ENCODE measurements around the gene RLF. TPM values are rescaled to one million over a fixed set of nuclear protein-coding genes. Genes with fewer than 3 reads are reported as not detected.

RLF gene
- total and polyA plus RNA-seq, 2 of the 8 experiments (the other 6 are each of a cell fraction or from before 2014, with no cell fraction given), result 4.2 to 18.0 TPM

DNA sequence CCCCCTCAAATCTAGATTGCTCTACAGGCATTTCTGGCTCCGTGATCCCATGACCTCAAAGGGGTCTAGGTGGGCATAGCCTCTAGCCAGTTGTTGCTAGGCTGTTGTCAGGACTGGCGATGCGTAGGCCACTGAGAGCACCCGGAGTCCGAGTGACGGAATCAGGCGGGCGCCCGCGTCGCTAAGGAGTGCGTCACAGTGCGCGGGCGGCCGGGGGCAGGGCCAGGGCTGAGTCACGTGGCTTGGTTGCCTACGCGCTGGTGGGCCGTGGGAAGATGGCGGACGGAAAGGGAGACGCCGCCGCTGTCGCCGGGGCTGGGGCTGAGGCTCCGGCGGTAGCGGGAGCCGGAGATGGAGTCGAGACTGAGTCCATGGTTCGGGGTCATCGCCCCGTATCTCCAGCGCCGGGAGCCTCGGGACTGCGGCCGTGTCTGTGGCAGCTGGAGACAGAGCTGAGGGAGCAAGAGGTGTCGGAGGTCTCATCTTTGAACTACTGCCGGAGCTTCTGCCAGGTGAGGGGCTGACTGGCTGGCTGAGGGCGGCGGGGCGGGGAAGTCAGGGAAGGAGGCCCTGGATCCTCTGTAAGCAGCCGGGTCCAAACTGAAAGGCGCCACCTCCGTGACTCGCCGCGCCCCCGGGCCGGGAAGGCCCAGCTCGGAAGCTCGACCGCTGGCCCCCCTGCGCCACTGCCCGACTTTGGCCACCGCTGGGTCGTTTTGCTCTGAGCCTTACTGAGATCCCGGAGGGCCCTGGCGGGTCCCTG lies at the start of gene RLF (continued):
- TF ChIP-seq, protein P1, sequence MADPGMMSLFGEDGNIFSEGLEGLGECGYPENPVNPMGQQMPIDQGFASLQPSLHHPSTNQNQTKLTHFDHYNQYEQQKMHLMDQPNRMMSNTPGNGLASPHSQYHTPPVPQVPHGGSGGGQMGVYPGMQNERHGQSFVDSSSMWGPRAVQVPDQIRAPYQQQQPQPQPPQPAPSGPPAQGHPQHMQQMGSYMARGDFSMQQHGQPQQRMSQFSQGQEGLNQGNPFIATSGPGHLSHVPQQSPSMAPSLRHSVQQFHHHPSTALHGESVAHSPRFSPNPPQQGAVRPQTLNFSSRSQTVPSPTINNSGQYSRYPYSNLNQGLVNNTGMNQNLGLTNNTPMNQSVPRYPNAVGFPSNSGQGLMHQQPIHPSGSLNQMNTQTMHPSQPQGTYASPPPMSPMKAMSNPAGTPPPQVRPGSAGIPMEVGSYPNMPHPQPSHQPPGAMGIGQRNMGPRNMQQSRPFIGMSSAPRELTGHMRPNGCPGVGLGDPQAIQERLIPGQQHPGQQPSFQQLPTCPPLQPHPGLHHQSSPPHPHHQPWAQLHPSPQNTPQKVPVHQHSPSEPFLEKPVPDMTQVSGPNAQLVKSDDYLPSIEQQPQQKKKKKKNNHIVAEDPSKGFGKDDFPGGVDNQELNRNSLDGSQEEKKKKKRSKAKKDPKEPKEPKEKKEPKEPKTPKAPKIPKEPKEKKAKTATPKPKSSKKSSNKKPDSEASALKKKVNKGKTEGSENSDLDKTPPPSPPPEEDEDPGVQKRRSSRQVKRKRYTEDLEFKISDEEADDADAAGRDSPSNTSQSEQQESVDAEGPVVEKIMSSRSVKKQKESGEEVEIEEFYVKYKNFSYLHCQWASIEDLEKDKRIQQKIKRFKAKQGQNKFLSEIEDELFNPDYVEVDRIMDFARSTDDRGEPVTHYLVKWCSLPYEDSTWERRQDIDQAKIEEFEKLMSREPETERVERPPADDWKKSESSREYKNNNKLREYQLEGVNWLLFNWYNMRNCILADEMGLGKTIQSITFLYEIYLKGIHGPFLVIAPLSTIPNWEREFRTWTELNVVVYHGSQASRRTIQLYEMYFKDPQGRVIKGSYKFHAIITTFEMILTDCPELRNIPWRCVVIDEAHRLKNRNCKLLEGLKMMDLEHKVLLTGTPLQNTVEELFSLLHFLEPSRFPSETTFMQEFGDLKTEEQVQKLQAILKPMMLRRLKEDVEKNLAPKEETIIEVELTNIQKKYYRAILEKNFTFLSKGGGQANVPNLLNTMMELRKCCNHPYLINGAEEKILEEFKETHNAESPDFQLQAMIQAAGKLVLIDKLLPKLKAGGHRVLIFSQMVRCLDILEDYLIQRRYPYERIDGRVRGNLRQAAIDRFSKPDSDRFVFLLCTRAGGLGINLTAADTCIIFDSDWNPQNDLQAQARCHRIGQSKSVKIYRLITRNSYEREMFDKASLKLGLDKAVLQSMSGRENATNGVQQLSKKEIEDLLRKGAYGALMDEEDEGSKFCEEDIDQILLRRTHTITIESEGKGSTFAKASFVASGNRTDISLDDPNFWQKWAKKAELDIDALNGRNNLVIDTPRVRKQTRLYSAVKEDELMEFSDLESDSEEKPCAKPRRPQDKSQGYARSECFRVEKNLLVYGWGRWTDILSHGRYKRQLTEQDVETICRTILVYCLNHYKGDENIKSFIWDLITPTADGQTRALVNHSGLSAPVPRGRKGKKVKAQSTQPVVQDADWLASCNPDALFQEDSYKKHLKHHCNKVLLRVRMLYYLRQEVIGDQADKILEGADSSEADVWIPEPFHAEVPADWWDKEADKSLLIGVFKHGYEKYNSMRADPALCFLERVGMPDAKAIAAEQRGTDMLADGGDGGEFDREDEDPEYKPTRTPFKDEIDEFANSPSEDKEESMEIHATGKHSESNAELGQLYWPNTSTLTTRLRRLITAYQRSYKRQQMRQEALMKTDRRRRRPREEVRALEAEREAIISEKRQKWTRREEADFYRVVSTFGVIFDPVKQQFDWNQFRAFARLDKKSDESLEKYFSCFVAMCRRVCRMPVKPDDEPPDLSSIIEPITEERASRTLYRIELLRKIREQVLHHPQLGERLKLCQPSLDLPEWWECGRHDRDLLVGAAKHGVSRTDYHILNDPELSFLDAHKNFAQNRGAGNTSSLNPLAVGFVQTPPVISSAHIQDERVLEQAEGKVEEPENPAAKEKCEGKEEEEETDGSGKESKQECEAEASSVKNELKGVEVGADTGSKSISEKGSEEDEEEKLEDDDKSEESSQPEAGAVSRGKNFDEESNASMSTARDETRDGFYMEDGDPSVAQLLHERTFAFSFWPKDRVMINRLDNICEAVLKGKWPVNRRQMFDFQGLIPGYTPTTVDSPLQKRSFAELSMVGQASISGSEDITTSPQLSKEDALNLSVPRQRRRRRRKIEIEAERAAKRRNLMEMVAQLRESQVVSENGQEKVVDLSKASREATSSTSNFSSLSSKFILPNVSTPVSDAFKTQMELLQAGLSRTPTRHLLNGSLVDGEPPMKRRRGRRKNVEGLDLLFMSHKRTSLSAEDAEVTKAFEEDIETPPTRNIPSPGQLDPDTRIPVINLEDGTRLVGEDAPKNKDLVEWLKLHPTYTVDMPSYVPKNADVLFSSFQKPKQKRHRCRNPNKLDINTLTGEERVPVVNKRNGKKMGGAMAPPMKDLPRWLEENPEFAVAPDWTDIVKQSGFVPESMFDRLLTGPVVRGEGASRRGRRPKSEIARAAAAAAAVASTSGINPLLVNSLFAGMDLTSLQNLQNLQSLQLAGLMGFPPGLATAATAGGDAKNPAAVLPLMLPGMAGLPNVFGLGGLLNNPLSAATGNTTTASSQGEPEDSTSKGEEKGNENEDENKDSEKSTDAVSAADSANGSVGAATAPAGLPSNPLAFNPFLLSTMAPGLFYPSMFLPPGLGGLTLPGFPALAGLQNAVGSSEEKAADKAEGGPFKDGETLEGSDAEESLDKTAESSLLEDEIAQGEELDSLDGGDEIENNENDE (IDR thresholded peaks at IDR 0.05; ENCODE audit: insufficient replicate concordance, low read length), result no peak
- peak; percentile 26 for TF ChIP-seq SAP30 (IDR thresholded peaks at IDR 0.05; ENCODE audit: insufficient read depth, insufficient replicate concordance, low read length)
- TF ChIP-seq ASH2L (IDR thresholded peaks at IDR 0.05; ENCODE audit: low read length), result peak; percentile 91
- no peak for TF ChIP-seq CBX8 (IDR thresholded peaks at IDR 0.05; ENCODE audit: borderline replicate concordance, low read depth, low read length)
- TF ChIP-seq KDM1A (IDR thresholded peaks at IDR 0.05; ENCODE audit: borderline replicate concordance, low read length), result no peak
- no peak for TF ChIP-seq JUN (IDR thresholded peaks at IDR 0.05; ENCODE audit: low read depth, low read length)
- no peak for TF ChIP-seq CHD1 (IDR thresholded peaks at IDR 0.05; ENCODE audit: low read depth, low read length)
- no peak for TF ChIP-seq CEBPB (IDR thresholded peaks at IDR 0.05; ENCODE audit: low read depth, low read length)
- TF ChIP-seq SRF (IDR thresholded peaks at IDR 0.05; ENCODE audit: low read depth, low read length), result peak; percentile 92
- peak; percentile 54 to 77; a peak in 2 of 4 replicates for TF ChIP-seq SIN3A (conservative IDR thresholded peaks at IDR 0.05 in 1 of 2, IDR thresholded peaks at IDR 0.05 in 1 of 2; ENCODE audit: low read depth in 1 of 2, low read length in 2 of 2)
